Heart right ventricle (tissue), 16 donors: ENCODE data around the gene CDH13. TPM values are rescaled to one million over a fixed set of nuclear protein-coding genes. Genes with fewer than 3 reads are reported as not detected.

Source experiments
- ATAC-seq, 8 donors: fragments of 200-7000 bp; cut with Tn5 transposase; one replicate each; pipeline ENCODE4 v1.9.1; 2020; ENCODE audit warnings: mild to moderate bottlenecking in 8 of 8, moderate library complexity in 8 of 8, moderate number of reproducible peaks in 1 of 8
- DNase-seq, 2 donors: peaks; one replicate each; pipeline ENCODE4 v3.0.0-alpha.2; 2020
- H3K27ac ChIP-seq, 10 donors: fragments of 200-600 bp; sonication (generic) in 2 of 10; one replicate each; pipeline versions ENCODE4 v1.5.0 to v1.8.0; 2020 to 2022; ENCODE audit warnings: mild to moderate bottlenecking in 3 of 10
- H3K27me3 ChIP-seq, 7 donors: fragments of 200-600 bp; one replicate each; pipeline ENCODE4 v1.8.0; 2021 to 2022; ENCODE audit warnings: mild to moderate bottlenecking in 2 of 7
- H3K36me3 ChIP-seq, 9 donors: fragments of 200-600 bp; sonication (generic) in 1 of 9; one replicate each; pipeline versions ENCODE4 v1.5.0 to v1.8.0; 2020 to 2022; ENCODE audit warnings: mild to moderate bottlenecking in 2 of 9
- H3K4me1 ChIP-seq, 9 donors: fragments of 200-600 bp; sonication (generic) in 1 of 9; one replicate each; pipeline versions ENCODE4 v1.5.0 to v1.8.0; 2020 to 2022; ENCODE audit warnings: mild to moderate bottlenecking in 4 of 9
- H3K4me3 ChIP-seq, 10 donors: fragments of 200-600 bp; sonication (generic) in 2 of 10; one replicate each; pipeline versions ENCODE4 v1.5.0 to v1.8.0; 2020 to 2022; ENCODE audit warnings: mild to moderate bottlenecking in 7 of 10, moderate library complexity in 2 of 10
- H3K9me3 ChIP-seq, 11 donors: fragments of 200-600 bp in 10 of 11; sonication (generic) in 2 of 11; one replicate each; pipeline versions ENCODE4 v1.5.0 to v1.8.0; 2013 to 2022; ENCODE audit warnings: mild to moderate bottlenecking in 2 of 11, control low read depth in 1 of 11, moderate library complexity in 1 of 11
- CTCF ChIP-seq, 9 donors: fragments of 200-600 bp; sonication (generic) in 2 of 9; IDR thresholded peaks; one replicate each; pipeline versions ENCODE4 v1.5.0 to v1.8.0; 2021 to 2022; ENCODE audit warnings: antibody characterized with exemption in 9 of 9, mild to moderate bottlenecking in 5 of 9, moderate library complexity in 1 of 9
- WGBS, 2 donors: extraction: QIAGEN DNeasy Blood & Tissue Kit; methylation state at CpG; one replicate each; pipeline ENCODE4 v1.1.7; 2013; ENCODE audit warnings: inconsistent platforms in 1 of 2; 5-methylcytosine and 5-hydroxymethylcytosine counted together
- intact Hi-C, 10 donors: fragments of 100-400 bp; cut with DNase I; formaldehyde crosslinking; loops; one replicate each; pipeline versions ENCODE4 v1.11.1 to v1.14.2; 2022
- polyA plus RNA-seq, 2 donors: library from polyadenylated mRNA; stranded (reverse); fragments of 200-250 nt; gene quantifications; one replicate each; pipeline ENCODE4 v1.2.3, GENCODE V29; 2013
- total RNA-seq, 10 donors: library from RNA; stranded (reverse); fragmentation: NEBNext Ultra II Directional in 3 of 10; extraction: Animal tissue kit (Norgen Biotek cat#: 25700) in 3 of 10; gene quantifications; one replicate each; pipeline versions ENCODE4 v1.2.1 to v1.2.4, GENCODE V29; 2021 to 2023
- donor health status: Arrhythmogenic right ventricular cardiomyopathy.
- donor health status: ischemic (EF 13 %, LVEDD 7.1; RV severe dilation, severe dysfunction).
- donor health status: healthy with polysubstance abuse.
- donor health status: DM: no; HTN: yes; CAD: no.
- donor health status: DM: no; HTN: no; CAD: no.
- donor health status: ischemic (EF 25% LVEDD 6.9; RV normal size, moderate dysfunction).
- donor health status: ischemic (EF 25% LVEDD 5.7; RV mildly dilated, moderate dysfunction).
- donor health status: healthy.
- donor health status: DM: yes; HTN: yes; CAD: no.
- donor health status: Ischemic cardiomyopathy.
- donor health status: ischemic (EF 35%, LVEDD 5.7; RV mildly dilated, moderate dysfunction).
- donor health status: nonischemic (EF 11% LVEDD 7.7; RV severe dilation, severe dysfunction).
- donor health status: DM: yes; HTN: yes; CAD: no.
- donor health status: PGD.
- donor health status: ischemic (EF 29% LVEDD 5.4; RV normal size, mild dysfunction).
- donor health status: nonischemic (EF 23%, LVEDD 6.1; RV moderate dilation, normal function).

The CDH13 gene
- total and polyA plus RNA-seq, 12 donors = 15.5 to 221 (median 168) TPM

- WGBS, 2 donors = 66 to 69% methylated on average over 5 of the region's 5 CpGs
- Histone ChIP-seq H3K4me3 (no peak overlapping the region), H3K27me3 (no peaks in the 10 kb centered on the region), H3K9me3 (no peaks in the 10 kb centered on the region), H3K4me1 (no peaks in the 10 kb centered on the region), H3K36me3 (no peaks in the 10 kb centered on the region), H3K27ac (no peak overlapping the region)
- no peak for TF ChIP-seq CTCF (IDR thresholded peaks at IDR 0.05)
- DNase-seq (no peak), ATAC-seq (no peak)
- intact Hi-C loops = no loop called here
These were observed 1021.6 kb downstream of the CDH13 start for GRCh38 chr16:83648347-83648746.

GRCh38 chr16:83651871-83652270 lies 1025.1 kb downstream of the CDH13 start:
- intact Hi-C loops = no loop called here
- no peak overlapping the region for H3K27ac ChIP-seq
- ATAC-seq (no peak), DNase-seq (no peak)
- no peaks in the 10 kb centered on the region for H3K27me3 ChIP-seq
- 82 to 83% methylated on average over 8 of the region's 8 CpGs for WGBS, 2 donors
- H3K9me3 ChIP-seq = no peaks in the 10 kb centered on the region
- no peaks in the 10 kb centered on the region for H3K36me3 ChIP-seq
- no peak overlapping the region for H3K4me3 ChIP-seq
- no peak for TF ChIP-seq CTCF (IDR thresholded peaks at IDR 0.05)
- H3K4me1 ChIP-seq = no peaks in the 10 kb centered on the region

GRCh38 chr16:83652943-83653342 lies 1026.2 kb downstream of the CDH13 start:
- ATAC-seq = no peak
- H3K27me3 ChIP-seq = no peaks in the 10 kb centered on the region
- no peak for TF ChIP-seq CTCF (IDR thresholded peaks at IDR 0.05)

GRCh38 chr16:83653785-83654184 lies 1027.0 kb downstream of the CDH13 start:
- intact Hi-C loops = no loop called here
- no peaks in the 10 kb centered on the region for H3K9me3 ChIP-seq
- H3K4me3 ChIP-seq = no peak overlapping the region
- no peaks in the 10 kb centered on the region for H3K27me3 ChIP-seq
- DNase-seq = no peak
- 63 to 66% methylated on average over 6 of the region's 6 CpGs for WGBS, 2 donors
- no peak overlapping the region for H3K27ac ChIP-seq
- H3K36me3 ChIP-seq = no peaks in the 10 kb centered on the region
- ATAC-seq = no peak
- no peak for TF ChIP-seq CTCF (IDR thresholded peaks at IDR 0.05)
- H3K4me1 ChIP-seq = no peaks in the 10 kb centered on the region

More at GRCh38 chr16:83652943-83653342, 1026.2 kb downstream of the CDH13 start:
- H3K4me3 ChIP-seq = no peak overlapping the region
- WGBS, 2 donors = 75 to 84% methylated on average over 9 of the region's 9 CpGs
- no peak for DNase-seq
- intact Hi-C loops = no loop called here
- H3K9me3 ChIP-seq = no peaks in the 10 kb centered on the region
- no peaks in the 10 kb centered on the region for H3K36me3 ChIP-seq
- H3K4me1 ChIP-seq = no peaks in the 10 kb centered on the region
- no peak overlapping the region for H3K27ac ChIP-seq
